Stimulated activated CD4-positive, alpha-beta T cell treated with anti-CD3 and anti-CD28 coated beads, TNF-alpha, amount 100 ng/mL, for 1 hour (primary cell): Measurements from ENCODE around the gene NOTCH4.
A peak's percentile ranks its signal among the peaks of the same experiment; 100 is the strongest.
"Not testable (repeated sequence)": the region's sequence is repeated elsewhere in the genome, so short reads cannot be mapped to it uniquely, and the experiment has no call there.

ENCODE experiments used
- DNase-seq, 3 donors: peaks; one replicate each; pipeline ENCODE4 v3.0.0-alpha.2; 2020; ENCODE audit warnings: low read depth in 3 of 3, low spot score in 1 of 3

Gene NOTCH4

GRCh38 chr6:32218167-32218566 lies 5.7 kb downstream of the NOTCH4 start:
- no peak for DNase-seq

GRCh38 chr6:32216998-32217397 lies 6.9 kb downstream of the NOTCH4 start:
- DNase-seq, result no peak

- no peak for DNase-seq
Measured at GRCh38 chr6:32216285-32216684, 7.6 kb downstream of the NOTCH4 start.

- no peak for DNase-seq
Measured at GRCh38 chr6:32215617-32216016, 8.2 kb downstream of the NOTCH4 start.

GRCh38 chr6:32214126-32214525 lies 9.7 kb downstream of the NOTCH4 start:
- no peak for DNase-seq

- DNase-seq, result no peak
Measured at GRCh38 chr6:32213649-32214048, 10.2 kb downstream of the NOTCH4 start.

- no peak for DNase-seq
Measured at GRCh38 chr6:32212076-32212760, 11.6 kb downstream of the NOTCH4 start.

GRCh38 chr6:32211432-32211831 lies 12.4 kb downstream of the NOTCH4 start:
- not testable (repeated sequence) for DNase-seq

- DNase-seq, result no peak
Measured at GRCh38 chr6:32210191-32210601, 13.7 kb downstream of the NOTCH4 start.

- no peak for DNase-seq
Measured at GRCh38 chr6:32208996-32209395, 14.9 kb downstream of the NOTCH4 start.

- DNase-seq, result no peak
Measured at GRCh38 chr6:32204268-32204715, 19.6 kb downstream of the NOTCH4 start.

- no peak for DNase-seq
Measured at GRCh38 chr6:32203426-32204267, 20.2 kb downstream of the NOTCH4 start.

GRCh38 chr6:32202186-32202585 lies 21.7 kb downstream of the NOTCH4 start:
- DNase-seq, result no peak

GRCh38 chr6:32200711-32201475 lies 23.0 kb downstream of the NOTCH4 start:
- no peak for DNase-seq

GRCh38 chr6:32198866-32199265 lies 25.0 kb downstream of the NOTCH4 start:
- DNase-seq, result no peak

- DNase-seq, result no peak
Measured at GRCh38 chr6:32198345-32198696, 25.5 kb downstream of the NOTCH4 start.

- DNase-seq, result no peak
Measured at GRCh38 chr6:32196682-32197616, 26.9 kb downstream of the NOTCH4 start.

GRCh38 chr6:32195902-32196681 lies 27.8 kb downstream of the NOTCH4 start:
- no peak for DNase-seq

GRCh38 chr6:32195652-32195901 lies 28.3 kb downstream of the NOTCH4 start:
- DNase-seq, result peak; percentile 99 to 100 (median 100)
